ENCODE results near the gene FITM1.

GRCh38 chr14:24098927-24099813 lies 31.3 kb upstream of the FITM1 start:
- TF ChIP-seq CTCF (IDR thresholded peaks at IDR 0.05) = no peak
- TF ChIP-seq POLR2A (IDR thresholded peaks at IDR 0.05) = no peak
